ENCODE data around the gene PPP3R1. TPM values are rescaled to one million over a fixed set of nuclear protein-coding genes. Genes with fewer than 3 reads are reported as not detected.

Gene PPP3R1
- total and polyA plus RNA-seq, 2 of the 4 experiments (the other 2 are of a cell fraction) = 9.1 to 17.3 TPM

- CTCF ChIA-PET = interaction anchor here (0.7 to 0.9 kb wide), 2 partner anchors 9 to 19 kb away, joined by 3 read pairs; no protein-coding TSS in a partner anchor
Observed at GRCh38 chr2:68177541-68177940, 74.8 kb downstream of the PPP3R1 start.

More at GRCh38 chr2:68177541-68177940, 74.8 kb downstream of the PPP3R1 start:
- TF ChIP-seq RFX5 (IDR thresholded peaks at IDR 0.05; ENCODE audit: low read depth, low read length) = no peak
- TF ChIP-seq MAZ (IDR thresholded peaks at IDR 0.05; ENCODE audit: borderline replicate concordance, low read depth, low read length) = no peak
- TF ChIP-seq ELK1 (IDR thresholded peaks at IDR 0.05; ENCODE audit: borderline replicate concordance, low read depth, low read length) = no peak
- TF ChIP-seq CTCF (conservative IDR thresholded peaks at IDR 0.05; ENCODE audit: low read depth, low read length) = no peak
- TF ChIP-seq MXI1 (IDR thresholded peaks at IDR 0.05; ENCODE audit: borderline replicate concordance, low read depth, low read length) = no peak
- TF ChIP-seq BHLHE40 (IDR thresholded peaks at IDR 0.05; ENCODE audit: low read depth, low read length) = no peak
- TF ChIP-seq USF2 (IDR thresholded peaks at IDR 0.05; ENCODE audit: low read depth, low read length) = no peak
- no peak for TF ChIP-seq CHD1 (IDR thresholded peaks at IDR 0.05; ENCODE audit: low read depth, low read length)
- no peak for TF ChIP-seq POLR2A (IDR thresholded peaks at IDR 0.05; ENCODE audit: low read depth, low read length)
- no peak for TF ChIP-seq MAFK (IDR thresholded peaks at IDR 0.05; ENCODE audit: low read depth, low read length)
- TF ChIP-seq NFE2L2 (IDR thresholded peaks at IDR 0.05; ENCODE audit: low read depth, low read length) = no peak
- TF ChIP-seq RCOR1 (IDR thresholded peaks at IDR 0.05; ENCODE audit: insufficient replicate concordance, low read length) = no peak
- TF ChIP-seq FOS (IDR thresholded peaks at IDR 0.05; ENCODE audit: low read depth, low read length) = no peak
- TF ChIP-seq SMC3 (IDR thresholded peaks at IDR 0.05; ENCODE audit: low read depth, low read length) = no peak
- TF ChIP-seq CEBPB (IDR thresholded peaks at IDR 0.05; ENCODE audit: low read depth, low read length) = no peak
- TF ChIP-seq RAD21 (IDR thresholded peaks at IDR 0.05; ENCODE audit: low read length) = no peak
- Histone ChIP-seq H4K8ac (ENCODE audit: low read depth in 2 of 2, low read length in 2 of 2) (no peak overlapping the region), H3K4ac (ENCODE audit: low read depth, low read length) (no peak overlapping the region), H4K91ac (ENCODE audit: insufficient read depth, low read depth, low read length) (no peak overlapping the region), H3K9ac (ENCODE audit: low read depth, low read length) (no peak overlapping the region), H2BK5ac (ENCODE audit: low read depth, low read length, poor library complexity, severe bottlenecking) (no peak overlapping the region), H2BK15ac (ENCODE audit: low read depth, low read length) (no peak overlapping the region), H3K23ac (ENCODE audit: low read depth, low read length) (no peak overlapping the region), H3K4me2 (ENCODE audit: low read depth, low read length) (no peak overlapping the region), H3K9me1 (ENCODE audit: insufficient read depth, low read length) (no peaks in the 10 kb centered on the region), H2AK5ac (ENCODE audit: low read depth, low read length) (no peak overlapping the region), H2AK9ac (replicated peaks; ENCODE audit: low read depth, low read length, poor library complexity) (no peak overlapping the region), H2AFZ (replicated peaks; ENCODE audit: low read length, poor library complexity) (no peak overlapping the region), H3K18ac (ENCODE audit: low read depth, low read length) (no peak overlapping the region), H3K56ac (ENCODE audit: extremely low read depth, insufficient read depth, low read length) (no peak overlapping the region), H3K4me1 (ENCODE audit: control insufficient read depth, insufficient read depth, low read length) (peaks cover 6% of the 10 kb centered on the region), H3K14ac (replicated peaks; ENCODE audit: low read depth, low read length) (no peak overlapping the region), H4K20me1 (ENCODE audit: insufficient read depth, low read length) (peaks cover 3% of the 10 kb centered on the region; the same call in 1 of the 2 replicates), H3K36me3 (ENCODE audit: control insufficient read depth, insufficient read depth, low read length) (peaks cover 8% of the 10 kb centered on the region), H4K5ac (ENCODE audit: low read depth, low read length) (no peak overlapping the region), H3K4me3 (ENCODE audit: insufficient read depth, low read depth, low read length) (no peak overlapping the region), H3K79me1 (ENCODE audit: low read depth in 1 of 2, low read length in 2 of 2) (peaks cover 17 to 29% of the 10 kb centered on the region in 2 experiments), H3K27ac (ENCODE audit: insufficient read depth, low read length) (no peak overlapping the region), H2BK120ac (ENCODE audit: low read depth, low read length) (no peak overlapping the region), H2BK20ac (ENCODE audit: low read depth, low read length) (no peak overlapping the region), H3K9me3 (ENCODE audit: control insufficient read depth, insufficient read depth, low read length) (no peaks in the 10 kb centered on the region), H3K27me3 (ENCODE audit: control insufficient read depth, insufficient read depth, low read length) (no peaks in the 10 kb centered on the region)
- WGBS, 2 experiments (ENCODE audit: extremely low coverage in 2 of 2, insufficient read length in 1 of 2) = no CpG with 5 or more reads among the region's 2 CpGs
- POLR2A ChIA-PET (ENCODE audit: unreplicated experiment) = no interaction called here
- no peak for ATAC-seq (ENCODE audit: low read depth)
- BruUV-seq (replicated peaks) = no TSS peak
- intact Hi-C loops (cut with micrococcal nuclease) (no loop called here), dilution Hi-C loops (cut with HindIII; ENCODE audit: low sequenced_read_pairs, unreplicated experiment) (no loop called here), in situ Hi-C loops (cut with MboI; ENCODE audit: low sequenced_read_pairs) (no loop called here)
- DNase-seq = no peak
